ENCODE measurements around the gene ZNF575. TPM values are rescaled to one million over a fixed set of nuclear protein-coding genes. Genes with fewer than 3 reads are reported as not detected.

The ZNF575 gene
- total RNA-seq, 1 experiment from 2014 or later: not detected

DNA sequence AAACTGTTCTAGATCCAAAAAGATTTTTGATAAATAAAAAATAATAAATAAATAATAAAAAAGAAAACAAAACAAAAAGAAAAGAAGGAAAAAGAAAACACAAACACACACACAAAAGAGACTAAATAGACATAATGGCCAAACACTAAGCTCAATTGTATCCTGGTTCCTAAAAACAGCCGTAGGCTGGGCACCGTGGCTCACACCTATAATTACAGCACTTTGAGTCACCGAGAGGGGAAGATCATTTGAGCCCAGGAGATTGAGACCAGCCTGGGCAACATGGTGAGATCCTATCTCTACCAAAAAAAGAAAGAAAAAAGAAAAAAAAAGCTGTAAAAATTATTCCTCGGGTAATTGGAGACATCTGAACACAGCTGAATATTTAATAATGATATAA lies 14.9 kb upstream of the ZNF575 start:
- Histone ChIP-seq H3K14ac (ENCODE audit: insufficient read depth, low read length) (no peak overlapping the region), H2BK15ac (ENCODE audit: low read depth, low read length) (no peak overlapping the region), H3K23me2 (ENCODE audit: insufficient read length, low read depth, low read length, poor library complexity, severe bottlenecking) (no peaks in the 10 kb centered on the region), H3K23ac (ENCODE audit: insufficient read length, low read depth, low read length) (no peak overlapping the region), H3K79me2 (ENCODE audit: insufficient read depth, low read length) (no peaks in the 10 kb centered on the region), H3K79me1 (ENCODE audit: insufficient read depth, low read depth, low read length, poor library complexity, severe bottlenecking) (no peaks in the 10 kb centered on the region), H3K56ac (ENCODE audit: insufficient read length, low read depth, low read length) (no peak overlapping the region), H2BK120ac (ENCODE audit: low read depth, low read length, poor library complexity, severe bottlenecking) (no peak overlapping the region), H4K8ac (replicated peaks; ENCODE audit: insufficient read length, low read depth, low read length) (no peak overlapping the region), H2BK20ac (ENCODE audit: low read depth, low read length, poor library complexity, severe bottlenecking) (no peak overlapping the region), H4K5ac (ENCODE audit: insufficient read length, low read depth, low read length) (no peak overlapping the region), H3K9ac (ENCODE audit: extremely low read depth, insufficient read length, low read length) (no peak overlapping the region), H3K18ac (ENCODE audit: insufficient read length, low read depth, low read length) (no peak overlapping the region), H3K4me2 (ENCODE audit: insufficient read depth, insufficient read length, low read length) (no peak overlapping the region), H2AK5ac (ENCODE audit: insufficient read length, low read length) (no peak overlapping the region), H4K20me1 (ENCODE audit: control insufficient read depth, insufficient read depth, insufficient read length) (no peaks in the 10 kb centered on the region), H3K4me1 (ENCODE audit: insufficient read depth, low read length) (no peaks in the 10 kb centered on the region), H3K27me3 (ENCODE audit: insufficient read depth, low read length) (no peaks in the 10 kb centered on the region), H2BK12ac (ENCODE audit: insufficient read length, low read depth, low read length) (no peak overlapping the region), H3K27ac (ENCODE audit: insufficient read length, low read depth, low read length) (no peak overlapping the region), H2AFZ (ENCODE audit: low read length) (no peak overlapping the region), H3T11ph (ENCODE audit: low read length) (no peak overlapping the region), H3K9me3 (ENCODE audit: control insufficient read depth, low read depth, low read length) (no peaks in the 10 kb centered on the region), H3K4ac (ENCODE audit: low read depth, low read length) (no peak overlapping the region), H2BK5ac (ENCODE audit: insufficient read length, low read length) (no peak overlapping the region), H4K91ac (ENCODE audit: insufficient read length, low read depth, low read length) (no peak overlapping the region)
- no CpG with 5 or more reads among the region's 4 CpGs for WGBS (ENCODE audit: extremely low coverage, insufficient read length, low lambda C conversion rate)
- Mint-ChIP-seq H3K4me3 (no peak overlapping the region), H3K27me3 (ENCODE audit: low read depth) (no peaks in the 10 kb centered on the region), H3K36me3 (ENCODE audit: insufficient read depth in 1 of 3, low read depth in 3 of 3) (peaks cover 4 to 7% (median 6%) of the 10 kb centered on the region in 3 experiments; a peak in 6 of 7 replicates), H3K4me1 (peaks cover 3 to 4% of the 10 kb centered on the region in 2 experiments), H3K27ac (no peak overlapping the region), H3K9me3 (peaks cover 0 to 5% of the 10 kb centered on the region in 2 experiments; a peak in 3 of 5 replicates)
- no peak for DNase-seq
- TF ChIP-seq, protein P1, sequence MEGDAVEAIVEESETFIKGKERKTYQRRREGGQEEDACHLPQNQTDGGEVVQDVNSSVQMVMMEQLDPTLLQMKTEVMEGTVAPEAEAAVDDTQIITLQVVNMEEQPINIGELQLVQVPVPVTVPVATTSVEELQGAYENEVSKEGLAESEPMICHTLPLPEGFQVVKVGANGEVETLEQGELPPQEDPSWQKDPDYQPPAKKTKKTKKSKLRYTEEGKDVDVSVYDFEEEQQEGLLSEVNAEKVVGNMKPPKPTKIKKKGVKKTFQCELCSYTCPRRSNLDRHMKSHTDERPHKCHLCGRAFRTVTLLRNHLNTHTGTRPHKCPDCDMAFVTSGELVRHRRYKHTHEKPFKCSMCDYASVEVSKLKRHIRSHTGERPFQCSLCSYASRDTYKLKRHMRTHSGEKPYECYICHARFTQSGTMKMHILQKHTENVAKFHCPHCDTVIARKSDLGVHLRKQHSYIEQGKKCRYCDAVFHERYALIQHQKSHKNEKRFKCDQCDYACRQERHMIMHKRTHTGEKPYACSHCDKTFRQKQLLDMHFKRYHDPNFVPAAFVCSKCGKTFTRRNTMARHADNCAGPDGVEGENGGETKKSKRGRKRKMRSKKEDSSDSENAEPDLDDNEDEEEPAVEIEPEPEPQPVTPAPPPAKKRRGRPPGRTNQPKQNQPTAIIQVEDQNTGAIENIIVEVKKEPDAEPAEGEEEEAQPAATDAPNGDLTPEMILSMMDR (conservative IDR thresholded peaks at IDR 0.05): no peak
